Activated naive CD8-positive, alpha-beta T cell treated with anti-CD3 and anti-CD28 coated beads, Interleukin-2, amount 50 U/mL, for 16 hours (primary cell): Measurements from ENCODE around the gene KL.

Experiments
- DNase-seq: peaks from one replicate; pipeline ENCODE4 v3.0.0-alpha.2; 2020; ENCODE audit warnings: low read depth, low spot score

KL gene

GRCh38 chr13:33080972-33081590, 64.9 kb downstream of the KL start:
- no peak for DNase-seq

- no peak for DNase-seq
Observed at GRCh38 chr13:33081666-33082065, 65.4 kb downstream of the KL start.

- no peak for DNase-seq
Observed at GRCh38 chr13:33083054-33083453, 66.8 kb downstream of the KL start.

- DNase-seq = no peak
Observed at GRCh38 chr13:33087091-33087490, 70.9 kb downstream of the KL start.

GRCh38 chr13:33087790-33088189, 71.6 kb downstream of the KL start:
- no peak for DNase-seq

- no peak for DNase-seq
Observed at GRCh38 chr13:33089311-33089710, 73.1 kb downstream of the KL start.

- no peak for DNase-seq
Observed at GRCh38 chr13:33090755-33091414, 74.7 kb downstream of the KL start.

GRCh38 chr13:33091415-33091774, 75.2 kb downstream of the KL start:
- no peak for DNase-seq

- no peak for DNase-seq
Observed at GRCh38 chr13:33092073-33092987, 76.1 kb downstream of the KL start.

- DNase-seq = no peak
Observed at GRCh38 chr13:33096886-33097605, 80.8 kb downstream of the KL start.

GRCh38 chr13:33099860-33100259, 83.6 kb downstream of the KL start:
- no peak for DNase-seq

GRCh38 chr13:33100886-33101285, 84.7 kb downstream of the KL start:
- DNase-seq = no peak

GRCh38 chr13:33101835-33102234, 85.6 kb downstream of the KL start:
- no peak for DNase-seq

- DNase-seq = no peak
Observed at GRCh38 chr13:33103457-33103856, 87.2 kb downstream of the KL start.

GRCh38 chr13:33105387-33106005, 89.3 kb downstream of the KL start:
- DNase-seq = no peak

- no peak for DNase-seq
Observed at GRCh38 chr13:33106656-33107360, 90.6 kb downstream of the KL start.

GRCh38 chr13:33107361-33107760, 91.1 kb downstream of the KL start:
- no peak for DNase-seq

GRCh38 chr13:33108620-33109019, 92.4 kb downstream of the KL start:
- no peak for DNase-seq

- DNase-seq = no peak
Observed at GRCh38 chr13:33109271-33109697, 93.1 kb downstream of the KL start.

GRCh38 chr13:33109801-33110200, 93.6 kb downstream of the KL start:
- no peak for DNase-seq

- no peak for DNase-seq
Observed at GRCh38 chr13:33110386-33110712, 94.1 kb downstream of the KL start.
